DMS79 treated with DMSO at 0.1 percent for 48 hours (cell line): Measurements from ENCODE around the gene GJB6.
A peak's percentile ranks its signal among the peaks of the same experiment; 100 is the strongest.

ENCODE experiments used
- DNase-seq: peaks from one replicate; lab custom pipeline; 2025; lab: John Stamatoyannopoulos, UW

Gene GJB6

GRCh38 chr13:20186771-20187170 lies 45.3 kb downstream of the GJB6 start:
- no peak for DNase-seq

- no peak for DNase-seq
Observed at GRCh38 chr13:20185366-20186056, 46.6 kb downstream of the GJB6 start.

- DNase-seq = peak; percentile 23
Observed at GRCh38 chr13:20182231-20182846, 49.8 kb downstream of the GJB6 start.

GRCh38 chr13:20181188-20181587 lies 50.9 kb downstream of the GJB6 start:
- DNase-seq = no peak

- DNase-seq = no peak
Observed at GRCh38 chr13:20178156-20178555, 54.0 kb downstream of the GJB6 start.

- no peak for DNase-seq
Observed at GRCh38 chr13:20177049-20177831, 54.9 kb downstream of the GJB6 start.

- DNase-seq = no peak
Observed at GRCh38 chr13:20175907-20176652, 56.0 kb downstream of the GJB6 start.

- DNase-seq = no peak
Observed at GRCh38 chr13:20175406-20175794, 56.7 kb downstream of the GJB6 start.

- DNase-seq = no peak
Observed at GRCh38 chr13:20174656-20175405, 57.3 kb downstream of the GJB6 start.

GRCh38 chr13:20173116-20173746 lies 58.9 kb downstream of the GJB6 start:
- no peak for DNase-seq
